OCI-M2 (cell line): ENCODE measurements around the gene RNF41.
"Not testable (repeated sequence)": the region's sequence is repeated elsewhere in the genome, so short reads cannot be mapped to it uniquely, and the experiment has no call there.

Experiments
- DNase-seq: peaks from one replicate; lab custom pipeline; 2025; ENCODE audit not compliant: unreplicated experiment; lab: John Stamatoyannopoulos, UW

RNF41 gene

GRCh38 chr12:56178347-56178746 lies 43.4 kb downstream of the RNF41 start:
- DNase-seq: no peak

DNA sequence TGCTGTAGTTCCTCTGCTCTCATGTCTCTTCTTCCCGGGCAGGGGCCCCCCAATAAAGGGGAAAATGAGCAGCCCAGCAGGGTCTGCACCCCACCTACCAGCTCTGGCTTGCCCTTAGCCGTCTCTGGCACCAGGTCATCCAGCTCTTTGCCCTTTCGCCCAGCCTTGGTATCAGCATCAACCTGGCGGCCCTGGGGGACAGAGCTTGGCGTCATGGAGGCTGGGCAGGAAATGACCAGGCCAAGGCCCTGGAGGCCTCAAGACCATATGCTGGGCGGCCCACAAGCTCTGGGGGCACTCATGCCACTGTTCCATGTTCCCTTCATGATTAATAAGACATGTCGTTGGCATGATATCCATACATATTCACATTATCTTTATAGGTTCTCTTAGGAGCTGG lies 48.9 kb downstream of the RNF41 start:
- DNase-seq: no peak

DNA sequence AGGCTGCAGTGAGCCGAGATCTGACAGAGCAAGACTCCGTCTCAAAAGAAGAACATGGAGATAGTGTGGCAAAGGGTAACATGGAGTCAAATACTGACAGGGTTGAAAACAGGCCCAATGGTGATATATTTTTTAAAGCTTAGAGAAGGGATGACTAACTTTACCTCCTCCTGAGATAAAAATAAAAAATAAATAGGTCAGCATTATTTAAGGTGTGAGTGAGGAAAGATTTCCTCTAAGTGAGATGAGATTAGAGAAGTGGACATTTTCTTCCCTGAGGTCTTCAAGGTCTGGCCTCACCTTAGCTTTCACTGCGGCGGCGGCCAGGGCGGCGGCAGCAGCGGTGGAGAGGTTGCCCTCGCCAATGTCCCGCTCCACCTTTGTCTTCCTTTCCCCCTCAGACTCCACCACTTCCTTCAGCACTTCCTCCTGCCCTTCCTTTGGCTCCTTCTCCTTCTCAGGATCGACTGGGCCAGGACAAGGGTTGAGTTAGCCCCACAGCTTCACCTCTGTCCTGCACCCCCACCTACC lies 52.4 kb downstream of the RNF41 start:
- DNase-seq: no peak

- no peak for DNase-seq
These were observed 56.4 kb downstream of the RNF41 start for GRCh38 chr12:56165369-56165768.

DNA sequence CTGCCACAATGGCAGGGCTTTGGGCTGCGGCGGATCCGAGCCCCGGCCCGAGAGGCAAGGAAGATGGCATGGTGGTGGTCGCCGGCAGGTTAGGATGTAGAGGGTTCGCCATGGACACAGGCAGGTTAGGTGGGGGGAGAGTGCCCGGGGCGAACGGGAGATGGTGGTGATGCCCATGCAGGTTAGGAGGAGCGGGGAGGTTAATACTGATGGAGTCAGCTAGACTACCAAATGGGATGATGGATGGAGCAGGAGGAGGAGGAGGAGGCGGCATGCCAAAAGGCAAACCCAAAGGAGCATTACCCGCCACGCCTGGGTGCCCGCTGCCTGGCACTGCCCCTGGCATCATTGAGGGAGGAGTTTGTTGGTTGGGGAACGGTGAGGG lies 57.4 kb downstream of the RNF41 start:
- DNase-seq: no peak

- DNase-seq: no peak
These were observed 58.0 kb downstream of the RNF41 start for GRCh38 chr12:56163533-56164344.

- no peak for DNase-seq
These were observed 59.0 kb downstream of the RNF41 start for GRCh38 chr12:56162468-56163290.

GRCh38 chr12:56161690-56162351 lies 59.9 kb downstream of the RNF41 start:
- DNase-seq: no peak

DNA sequence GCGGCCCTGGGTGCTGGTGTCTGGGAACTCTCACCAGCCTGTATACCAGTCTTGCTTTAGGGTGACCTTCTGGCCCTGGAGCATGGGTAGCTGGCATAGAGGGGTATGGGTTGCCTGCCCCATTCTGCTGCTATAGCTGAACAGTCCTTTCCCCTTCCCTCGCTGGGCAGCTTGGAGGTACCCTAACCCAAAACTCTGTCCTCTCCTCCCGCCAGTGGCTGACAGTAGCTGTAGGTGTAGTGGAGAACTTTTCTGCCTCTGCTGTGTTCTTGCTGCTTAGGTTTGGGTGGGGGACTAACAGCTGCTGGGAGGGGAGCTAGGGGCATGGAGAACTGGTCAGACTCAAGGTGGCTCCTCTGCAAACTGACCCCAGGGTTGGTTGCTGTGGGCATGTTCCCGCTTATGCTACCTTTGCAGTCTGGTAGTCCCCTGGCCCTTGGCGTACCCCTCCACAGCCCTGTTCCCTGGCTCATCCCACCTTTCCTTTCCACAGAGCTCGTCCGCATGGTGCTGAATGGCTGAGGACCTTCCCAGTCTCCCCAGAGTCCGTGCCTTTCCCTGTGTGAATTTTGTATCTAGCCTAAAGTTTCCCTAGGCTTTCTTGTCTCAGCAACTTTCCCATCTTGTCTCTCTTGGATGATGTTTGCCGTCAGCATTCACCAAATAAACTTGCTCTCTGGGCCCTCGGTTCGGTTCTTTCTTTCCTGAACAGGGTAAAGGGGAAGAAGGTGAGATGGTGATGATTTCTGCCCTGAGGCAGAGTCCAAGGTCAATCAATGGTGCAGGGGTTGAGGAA lies 60.6 kb downstream of the RNF41 start:
- no peak for DNase-seq

GRCh38 chr12:56160193-56160763 lies 61.4 kb downstream of the RNF41 start:
- DNase-seq: no peak

DNA sequence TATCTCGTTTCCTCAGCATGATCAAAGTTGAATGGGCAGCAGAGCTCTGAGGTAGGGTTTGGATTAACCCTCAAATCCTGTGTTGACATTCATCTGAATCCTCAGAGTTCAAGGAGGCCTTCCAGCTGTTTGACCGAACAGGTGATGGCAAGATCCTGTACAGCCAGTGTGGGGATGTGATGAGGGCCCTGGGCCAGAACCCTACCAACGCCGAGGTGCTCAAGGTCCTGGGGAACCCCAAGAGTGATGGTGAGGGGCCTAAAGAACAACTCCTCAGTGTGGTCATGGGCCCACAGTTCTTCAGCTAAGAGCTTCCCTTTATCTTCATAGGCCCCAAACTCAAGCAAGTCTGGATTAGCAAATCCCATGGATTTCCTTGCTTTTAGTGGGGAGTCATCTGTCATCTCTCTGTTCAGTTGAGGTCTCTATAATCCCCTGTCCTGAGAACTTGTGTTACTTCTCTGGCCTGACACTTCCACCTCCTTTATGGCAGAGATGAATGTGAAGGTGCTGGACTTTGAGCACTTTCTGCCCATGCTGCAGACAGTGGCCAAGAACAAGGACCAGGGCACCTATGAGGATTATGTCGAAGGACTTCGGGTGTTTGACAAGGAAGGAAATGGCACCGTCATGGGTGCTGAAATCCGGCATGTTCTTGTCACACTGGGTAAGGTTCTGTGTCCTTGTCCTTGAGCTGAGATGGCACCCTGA lies 62.1 kb downstream of the RNF41 start:
- no peak for DNase-seq

DNA sequence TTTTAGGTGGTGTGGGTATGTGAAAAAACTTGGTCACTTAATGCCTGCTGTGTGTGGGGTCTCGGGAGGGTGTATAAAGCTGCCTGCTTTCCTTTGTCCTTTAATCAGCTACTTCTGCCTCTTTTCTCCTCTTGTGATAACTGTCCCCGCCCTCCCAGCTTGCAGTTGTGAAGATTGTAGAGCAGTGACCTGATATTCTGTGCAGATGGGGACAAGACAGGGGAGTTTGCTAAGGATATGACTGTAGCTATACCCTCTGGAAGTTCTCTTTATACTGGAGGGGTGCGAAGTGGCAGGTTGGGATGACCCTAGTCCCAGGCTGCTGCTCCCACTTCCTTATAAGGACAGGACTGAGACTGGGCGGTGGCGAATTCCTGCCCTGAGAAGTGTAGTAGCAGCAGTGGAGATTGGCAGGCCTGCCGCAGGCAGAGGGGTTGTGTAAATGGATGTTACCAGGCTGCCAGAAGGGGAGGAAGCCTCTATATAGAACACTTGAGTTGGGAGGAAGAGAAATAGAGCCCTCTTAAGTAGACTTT lies 62.7 kb downstream of the RNF41 start:
- no peak for DNase-seq

DNA sequence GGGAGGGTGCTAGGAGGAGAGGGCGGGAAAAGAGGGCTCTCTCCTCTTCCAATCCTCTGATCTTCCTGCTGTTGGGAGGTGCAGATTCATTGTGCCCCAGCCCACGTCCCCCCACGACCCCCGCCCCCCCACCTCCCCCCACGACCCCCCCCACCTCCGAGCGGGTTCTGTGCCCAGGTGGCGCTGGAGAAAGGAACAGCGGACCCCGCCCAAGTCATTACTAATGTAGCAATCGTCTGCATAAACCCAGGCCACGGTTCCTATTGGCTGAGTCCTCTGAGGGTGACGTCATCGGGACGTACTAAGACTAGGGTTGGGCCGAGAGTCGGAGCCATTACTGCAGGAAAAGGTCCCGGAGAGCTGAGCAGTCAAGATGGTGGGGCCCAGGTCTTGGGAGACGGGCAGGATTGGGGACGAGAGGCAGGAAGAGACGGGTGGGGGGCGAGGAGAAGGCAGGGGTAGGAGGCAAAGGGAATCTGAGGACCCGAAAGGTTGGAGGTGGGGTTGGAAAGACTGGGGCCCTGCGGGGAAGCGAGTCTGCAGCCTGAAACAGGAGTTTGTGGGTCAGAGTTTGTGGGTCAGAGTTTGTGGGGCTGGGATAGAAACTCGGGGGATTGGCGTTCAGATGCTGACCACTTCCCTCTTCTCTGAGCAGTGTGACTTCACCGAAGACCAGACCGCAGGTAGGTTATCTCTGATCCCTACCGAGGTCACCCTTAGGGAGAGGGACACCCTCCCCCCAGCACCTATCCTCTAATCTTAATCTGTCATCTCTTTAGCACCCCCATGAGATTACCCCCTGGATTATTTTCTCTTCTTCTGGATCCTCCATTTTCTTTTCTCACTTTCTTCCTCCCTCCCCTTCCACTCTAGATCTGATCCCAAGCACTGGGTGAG lies 63.4 kb downstream of the RNF41 start, which contains the start of gene MYL6:
Gene MYL6 (plus strand): TSS at position 331 of the 897 bp plus-strand sequence. CDS start 43 bp downstream, at position 374.
- DNase-seq: peak; percentile 67

DNA sequence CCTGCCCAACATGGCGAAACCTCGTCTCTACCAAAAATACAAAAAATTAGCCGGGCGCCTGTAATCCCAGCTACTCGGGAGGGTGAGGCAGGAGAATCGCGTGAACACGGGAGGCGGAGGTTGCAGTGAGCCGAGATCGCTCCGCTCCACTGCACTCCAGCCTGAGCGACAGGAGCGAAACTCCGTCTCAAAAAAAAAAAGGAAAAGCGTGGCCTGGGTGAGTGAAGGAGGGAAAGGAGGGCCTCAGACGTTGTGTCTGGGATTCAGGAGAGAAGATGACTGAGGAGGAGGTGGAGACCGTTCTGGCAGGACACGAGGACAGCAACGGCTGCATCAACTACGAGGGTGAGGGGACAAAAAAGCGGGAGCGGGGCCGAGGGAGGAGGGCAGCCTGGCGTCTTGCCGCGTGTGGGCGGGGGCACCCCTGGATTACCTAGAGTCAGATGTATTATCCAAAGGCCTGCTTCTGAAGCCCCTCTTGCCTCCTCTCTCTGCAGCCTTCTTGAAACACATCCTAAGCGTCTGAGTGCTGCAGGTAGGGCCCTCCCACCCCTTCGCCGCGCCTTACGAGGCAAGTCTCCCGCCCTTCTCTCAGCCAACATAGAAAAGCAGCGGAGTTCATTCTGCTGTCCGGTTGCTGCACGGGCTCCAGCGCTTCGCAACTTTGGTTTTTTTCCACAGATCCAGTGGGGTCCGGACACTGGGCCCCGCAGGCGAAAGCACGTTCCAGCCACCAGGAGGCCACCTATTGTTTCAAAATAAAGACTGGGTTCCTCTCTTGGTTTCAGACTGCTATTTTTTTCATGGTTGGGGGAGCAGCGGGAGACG lies 64.3 kb downstream of the RNF41 start:
- no peak for DNase-seq

GRCh38 chr12:56156464-56157200 lies 65.1 kb downstream of the RNF41 start:
- not testable (repeated sequence) for DNase-seq

- no peak for DNase-seq
These were observed 66.4 kb downstream of the RNF41 start for GRCh38 chr12:56155256-56155845.
